G401 (cell line): ENCODE measurements around the gene SNX4. TPM values are rescaled to one million over a fixed set of nuclear protein-coding genes. Genes with fewer than 3 reads are reported as not detected.
"Not testable (repeated sequence)": the region's sequence is repeated elsewhere in the genome, so short reads cannot be mapped to it uniquely, and the experiment has no call there.

Experiments
- DNase-seq: peaks from one replicate; pipeline ENCODE4 v3.0.0-alpha.2; 2015; ENCODE audit warnings: low spot score
- in situ Hi-C: cut with HindIII; loops from 2 replicates; pipeline ENCODE4 v1.10.0; 2016; ENCODE audit warnings: low sequenced_read_pairs, mixed read lengths
- total RNA-seq: library from RNA; depleted of rRNA; stranded (reverse); fragments of >200 nt; shearing (Covaris generic); gene quantifications from 2 replicates; pipeline ENCODE4 v1.2.3, GENCODE V29; 2014; rRNA removed

The SNX4 gene
- total RNA-seq = 29.7 and 39.5 TPM in 2 replicates

DNA sequence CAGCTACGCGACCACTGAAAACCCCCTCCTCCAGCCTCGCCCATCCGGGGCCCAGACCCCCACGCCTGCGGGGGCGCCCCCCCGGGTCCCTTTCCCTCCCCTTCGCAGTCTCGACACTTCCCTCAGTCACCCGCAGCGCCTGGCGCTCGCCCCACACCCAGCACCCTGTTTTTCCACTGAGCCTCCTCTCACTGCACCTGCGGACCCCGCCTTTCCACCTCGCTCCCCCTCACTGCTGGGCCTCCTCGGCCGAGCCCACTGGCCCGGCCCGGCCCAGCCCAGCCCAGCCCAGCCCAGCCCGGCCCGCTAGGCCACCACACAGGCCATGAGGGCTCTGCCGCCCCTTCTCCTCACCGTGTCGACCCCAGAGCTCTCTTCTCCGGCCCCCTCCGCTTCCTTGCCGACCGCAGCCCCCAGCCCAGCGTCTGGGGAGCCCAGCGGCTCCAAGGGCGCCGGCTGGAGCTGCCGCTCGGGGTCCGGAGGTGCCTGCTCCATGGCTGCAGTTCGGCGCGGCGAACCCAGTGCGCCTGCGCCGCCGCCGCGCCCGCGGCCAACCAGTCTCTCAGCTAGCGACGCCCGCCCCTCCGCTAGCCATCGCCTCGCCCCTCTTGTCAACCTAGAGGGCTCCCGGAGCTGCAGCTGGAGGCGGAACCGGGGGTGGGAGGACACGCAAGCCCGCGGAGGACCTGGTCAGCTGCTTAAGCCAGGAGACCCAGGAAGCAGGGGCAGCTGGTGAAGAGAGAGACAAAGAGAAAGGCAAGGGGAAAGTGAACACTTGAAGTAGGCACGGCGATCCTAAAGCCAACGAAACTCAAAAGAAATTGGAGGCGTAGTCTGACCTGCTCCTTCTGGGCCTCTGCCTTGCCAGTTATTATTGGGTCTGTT is at the start of gene SNX4:
TSS of gene SNX4 (minus strand) at position 525 of the 885 bp plus-strand sequence. CDS start at position 495, 30 bp downstream.
- peak; percentile 90 for DNase-seq

DNA sequence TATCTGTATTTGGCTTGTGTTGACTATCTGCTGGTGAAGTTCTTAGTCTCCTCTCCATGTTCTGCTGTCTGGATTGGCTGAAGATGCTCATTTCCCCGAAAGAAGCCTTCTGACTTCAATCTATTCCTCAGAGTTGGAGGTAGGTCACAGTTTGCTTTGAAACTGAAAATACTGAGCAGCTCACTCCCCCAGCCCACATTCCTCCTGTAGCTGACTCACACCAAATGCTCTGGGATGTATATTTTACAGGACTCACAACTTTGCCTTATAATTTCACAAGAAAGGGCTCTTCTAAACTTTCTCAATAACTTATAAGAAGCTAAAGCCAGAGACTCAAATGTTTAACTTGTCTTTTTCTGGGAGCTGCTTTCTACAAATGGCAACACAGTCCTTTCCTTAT is 36.3 kb upstream of the SNX4 start:
- in situ Hi-C loops = no loop called here

More for the DNA sequence above, at the start of gene SNX4:
- in situ Hi-C loops = no loop called here

DNA sequence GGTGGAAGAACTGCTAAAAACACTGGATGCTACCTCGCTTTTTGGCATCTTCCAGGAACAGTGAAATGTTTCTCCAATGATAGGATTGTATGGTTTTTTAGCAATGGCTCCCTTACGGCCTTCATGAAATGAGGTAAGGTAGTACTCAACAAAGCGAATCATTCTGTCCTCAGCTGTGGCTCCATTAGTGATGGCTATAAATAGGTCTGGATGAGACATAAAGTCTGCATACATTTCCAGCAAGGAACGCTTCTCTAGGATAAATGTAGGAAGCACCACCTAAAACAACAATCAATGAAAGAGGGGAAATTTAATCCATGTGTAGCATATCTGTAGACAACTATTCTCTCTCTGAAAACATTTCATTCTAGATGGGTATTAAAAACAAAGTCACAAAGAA is 32.4 kb upstream of the SNX4 start:
- in situ Hi-C loops = no loop called here
- DNase-seq = no peak

More for the DNA sequence above, 36.3 kb upstream of the SNX4 start:
- DNase-seq = no peak

DNA sequence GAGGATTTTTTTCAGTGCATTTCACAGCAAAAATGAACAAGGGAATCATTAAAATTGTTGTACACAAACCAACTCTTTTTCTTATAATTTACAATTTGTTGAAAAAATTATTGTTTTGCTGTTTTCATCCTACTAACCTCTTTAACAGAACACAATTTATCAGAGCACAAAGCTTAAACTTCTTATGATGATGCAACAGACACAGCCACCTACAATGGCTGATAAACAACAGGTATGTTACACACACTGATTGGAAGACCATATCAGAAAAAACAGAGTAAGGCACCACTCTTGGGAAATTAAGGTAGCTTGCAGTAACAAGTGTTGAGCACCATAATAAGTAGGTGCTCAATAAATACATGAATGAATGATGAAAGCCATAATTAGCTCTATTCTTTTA is 8.9 kb upstream of the SNX4 start:
- in situ Hi-C loops = no loop called here

DNA sequence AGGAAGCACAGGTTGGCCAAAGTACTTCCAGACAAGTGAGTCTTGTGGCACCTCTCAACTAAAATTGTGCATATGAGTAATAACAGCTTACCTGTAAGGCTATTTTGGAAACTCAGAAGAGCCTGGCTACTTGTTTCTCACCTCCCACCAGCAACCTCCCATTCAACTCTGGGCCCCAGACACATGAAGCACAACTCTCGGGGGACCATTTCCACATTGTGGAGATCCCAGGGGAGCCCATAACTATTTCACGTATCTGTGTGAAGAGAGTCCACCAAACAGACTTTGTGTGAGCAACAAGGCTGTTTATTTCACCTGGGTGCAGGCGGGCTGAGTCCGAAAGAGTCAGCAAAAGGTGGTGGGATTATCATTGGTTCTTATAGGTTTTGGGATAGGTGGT is 5.2 kb upstream of the SNX4 start:
- in situ Hi-C loops = no loop called here
- no peak for DNase-seq

More for the DNA sequence above, 8.9 kb upstream of the SNX4 start:
- DNase-seq = no peak

DNA sequence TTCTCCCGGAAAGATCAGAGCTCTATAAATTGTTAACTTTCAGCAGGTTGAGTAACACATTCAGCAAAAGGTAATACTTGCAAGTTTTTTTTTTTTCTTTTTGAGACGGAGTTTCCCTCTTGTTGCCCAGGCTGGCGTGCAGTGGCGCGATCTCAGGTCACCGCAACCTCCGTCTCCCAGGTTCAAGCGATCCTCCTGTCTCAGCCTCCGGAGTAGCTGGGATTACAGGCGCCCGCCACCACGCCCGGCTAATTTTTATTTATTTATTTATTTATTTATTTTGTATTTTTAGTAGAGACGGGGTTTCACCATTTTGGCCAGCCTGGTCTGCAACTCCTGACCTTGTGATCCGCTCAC is 539 bp upstream of the SNX4 start:
- DNase-seq, in situ Hi-C loops: not testable (repeated sequence)

DNA sequence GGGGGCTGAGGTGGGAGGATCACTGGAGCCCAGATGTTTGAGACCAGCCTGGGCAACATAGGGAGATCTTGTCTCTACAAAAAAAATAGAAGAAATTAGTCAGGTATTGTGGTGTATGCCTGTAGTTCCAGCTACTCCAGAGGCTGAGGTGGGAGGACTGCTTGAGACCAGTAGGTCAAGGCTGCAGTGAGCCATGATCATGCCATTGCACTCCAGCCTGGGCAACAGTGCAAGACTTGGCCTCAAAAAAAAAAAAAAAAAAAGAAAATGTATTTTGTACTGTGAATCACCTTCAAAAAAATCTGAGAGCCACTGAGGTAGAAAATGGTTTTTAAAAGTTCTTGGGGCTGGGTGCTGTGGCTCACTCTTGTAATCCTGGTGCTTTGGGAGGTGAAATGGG is 4.6 kb downstream of the SNX4 start:
- DNase-seq = no peak
- in situ Hi-C loops = no loop called here

DNA sequence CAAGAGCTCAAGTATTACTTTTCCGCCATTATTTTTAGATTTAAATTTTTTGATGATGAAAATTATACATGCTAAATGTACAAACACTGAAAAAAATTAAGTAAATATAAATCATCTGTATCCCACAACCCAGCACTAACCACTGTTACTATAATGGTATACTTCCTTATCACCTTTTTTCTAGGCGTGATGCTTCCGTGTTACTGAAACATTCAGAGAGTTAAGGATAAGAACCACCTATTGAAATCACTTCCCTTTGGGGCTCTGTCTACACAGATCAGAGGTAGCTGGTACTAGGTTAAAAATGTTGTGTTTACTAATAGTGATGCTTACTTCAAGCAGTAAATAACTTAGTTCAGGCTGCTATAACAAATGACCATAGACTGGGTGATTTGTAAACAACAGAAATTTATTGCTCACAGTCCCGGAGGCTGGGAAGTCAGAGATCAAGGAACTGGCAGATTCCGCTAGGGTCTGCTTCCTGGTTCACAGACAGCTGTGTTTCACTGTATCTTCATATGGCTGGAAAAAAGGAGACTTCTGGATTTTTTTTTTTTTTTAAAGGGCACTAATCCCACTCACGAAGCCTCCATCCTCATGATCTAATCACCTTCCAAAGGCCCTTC is 6.4 kb downstream of the SNX4 start:
- DNase-seq = no peak
- in situ Hi-C loops = no loop called here

DNA sequence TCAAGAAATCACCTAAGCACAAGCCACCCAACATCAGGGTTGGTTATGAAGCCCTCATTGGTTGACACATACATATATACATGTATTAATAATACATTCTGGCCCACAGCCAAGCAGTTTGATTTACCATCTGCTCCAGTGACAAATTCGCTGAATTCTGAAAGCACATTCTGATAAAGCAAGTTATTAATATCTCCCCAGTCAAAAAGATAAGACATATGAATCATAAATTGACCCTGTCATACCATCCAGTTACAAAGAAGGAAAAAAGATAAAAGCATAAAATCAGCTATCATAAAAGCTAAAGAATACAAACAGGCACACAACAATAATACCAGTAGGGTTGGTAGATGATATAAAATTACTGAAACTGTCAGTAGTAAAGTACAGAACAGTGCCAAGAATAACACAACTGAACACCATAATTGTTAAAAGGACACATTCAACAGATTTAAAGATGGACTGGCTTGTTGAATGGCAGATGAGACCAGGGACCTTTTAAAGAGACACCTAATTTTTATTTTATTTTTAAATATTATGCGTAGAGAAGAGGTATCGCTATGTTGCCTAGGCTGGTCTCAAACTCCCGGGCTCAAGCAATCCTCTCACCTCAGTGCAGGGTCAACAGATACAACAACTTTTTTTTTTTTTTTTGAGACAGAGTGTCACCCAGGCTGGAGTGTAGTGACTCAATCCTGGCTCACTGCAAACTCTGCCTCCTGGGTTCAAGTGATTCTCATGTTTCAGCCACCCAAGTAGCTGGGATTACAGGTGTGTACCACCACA is 7.7 kb downstream of the SNX4 start:
- in situ Hi-C loops = no loop called here
- DNase-seq = peak; percentile 28

DNA sequence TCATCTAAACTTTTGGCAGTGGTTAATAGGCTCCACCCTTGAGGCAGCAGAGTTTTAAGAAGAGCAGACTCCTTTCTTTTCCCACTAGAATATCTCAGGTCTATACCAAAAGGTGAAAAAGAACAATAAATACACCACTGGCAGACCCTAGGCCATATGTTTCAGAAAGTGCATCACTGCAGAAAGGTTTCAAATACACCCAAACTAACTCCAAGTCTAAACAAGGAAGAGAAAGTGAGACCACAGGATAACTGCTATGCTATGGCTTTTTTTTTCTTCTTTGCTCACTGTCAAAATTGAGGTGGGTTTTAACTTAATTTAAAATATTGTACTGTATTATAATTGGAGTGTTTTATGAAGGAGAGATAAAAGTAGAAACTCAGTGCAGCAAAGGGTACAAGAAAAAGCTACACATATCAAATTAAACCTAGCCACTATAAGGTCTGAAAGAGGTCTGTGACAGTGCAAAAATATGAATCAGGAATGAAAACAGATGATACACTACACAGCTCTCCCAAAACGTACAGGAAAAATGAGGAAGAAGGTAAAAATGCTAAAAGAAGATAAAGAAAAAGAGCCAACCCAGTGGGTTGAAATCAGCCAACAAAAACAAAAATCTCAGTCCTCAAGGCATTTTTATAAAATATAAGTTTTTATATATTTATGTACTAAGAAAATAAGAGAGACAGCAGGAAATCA is 8.4 kb downstream of the SNX4 start:
- no peak for DNase-seq
- in situ Hi-C loops = no loop called here

DNA sequence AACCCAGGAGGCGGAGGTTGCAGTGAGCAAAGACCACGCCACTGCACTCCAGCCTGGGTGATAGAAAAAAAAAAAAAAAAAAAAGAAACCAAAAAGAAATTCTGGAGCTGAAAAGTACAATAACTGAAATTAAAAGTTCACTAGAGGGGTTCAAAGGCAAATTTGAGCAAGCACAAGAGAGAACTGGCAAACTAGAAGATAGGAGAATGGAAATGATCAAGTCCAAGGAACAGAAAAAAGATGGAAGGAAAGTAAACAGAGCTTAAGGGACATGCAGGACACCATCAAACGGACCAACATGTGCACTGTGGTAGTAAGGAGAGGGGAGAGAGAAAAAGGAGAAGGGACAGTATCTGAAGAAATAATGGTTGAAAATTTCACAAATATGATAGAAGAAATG is 12.9 kb downstream of the SNX4 start:
- DNase-seq = no peak
- in situ Hi-C loops = no loop called here

DNA sequence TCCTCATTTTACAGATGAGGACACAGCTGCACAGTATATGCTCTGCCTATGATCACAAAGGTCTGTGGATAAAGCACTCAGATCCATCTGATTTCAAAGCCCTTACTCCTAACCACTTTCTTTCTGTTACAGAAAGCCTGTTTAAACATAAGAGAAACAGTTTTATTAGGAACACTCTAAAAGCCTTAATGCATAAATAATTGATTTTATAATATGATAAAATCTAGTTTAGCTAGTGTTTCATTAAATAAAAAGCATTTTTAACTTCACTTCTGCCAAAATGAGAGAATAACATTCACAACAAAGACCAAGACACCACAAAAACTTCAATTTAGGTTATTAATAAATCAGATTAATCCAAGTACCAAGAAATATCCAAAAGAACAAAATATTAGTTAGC is 21.4 kb downstream of the SNX4 start:
- in situ Hi-C loops = no loop called here
- no peak for DNase-seq

DNA sequence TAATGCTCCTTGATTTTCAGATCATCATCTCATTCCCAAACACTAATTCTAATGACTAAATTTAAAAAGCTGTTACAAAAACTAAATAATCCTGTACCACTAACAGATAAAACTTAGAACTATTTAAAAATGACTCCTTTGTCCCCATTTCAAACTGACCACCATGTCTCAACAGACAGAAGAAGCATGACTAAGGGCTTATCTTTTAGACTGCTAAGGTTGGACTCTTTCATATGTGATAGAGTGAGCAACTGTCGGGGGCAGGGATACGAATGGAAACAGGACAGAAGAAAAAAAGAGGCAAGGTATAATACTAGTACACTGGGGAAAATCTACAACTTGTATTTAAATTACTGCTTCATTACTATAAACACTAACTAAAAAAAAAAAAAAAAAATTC is 23.3 kb downstream of the SNX4 start:
- in situ Hi-C loops = no loop called here
- no peak for DNase-seq

DNA sequence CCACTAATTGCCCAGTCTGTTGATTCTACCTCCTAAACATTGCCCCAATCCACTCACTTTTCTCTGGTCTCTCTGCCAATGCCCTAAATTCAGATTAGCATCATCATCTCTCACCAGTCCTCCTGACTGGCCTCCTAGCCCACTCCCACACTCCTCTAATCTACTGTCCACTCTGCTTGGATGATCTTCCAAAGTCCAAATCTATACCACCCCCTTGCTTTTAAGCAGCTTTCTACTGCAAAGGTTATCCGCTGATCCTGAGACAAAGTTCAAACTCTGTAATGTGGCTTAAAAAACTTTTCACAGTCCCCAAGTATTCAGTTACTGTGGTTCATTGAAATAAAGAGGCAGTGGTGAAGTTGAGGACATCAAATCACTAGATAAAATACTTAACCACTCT is 37.6 kb downstream of the SNX4 start:
- in situ Hi-C loops = no loop called here

DNA sequence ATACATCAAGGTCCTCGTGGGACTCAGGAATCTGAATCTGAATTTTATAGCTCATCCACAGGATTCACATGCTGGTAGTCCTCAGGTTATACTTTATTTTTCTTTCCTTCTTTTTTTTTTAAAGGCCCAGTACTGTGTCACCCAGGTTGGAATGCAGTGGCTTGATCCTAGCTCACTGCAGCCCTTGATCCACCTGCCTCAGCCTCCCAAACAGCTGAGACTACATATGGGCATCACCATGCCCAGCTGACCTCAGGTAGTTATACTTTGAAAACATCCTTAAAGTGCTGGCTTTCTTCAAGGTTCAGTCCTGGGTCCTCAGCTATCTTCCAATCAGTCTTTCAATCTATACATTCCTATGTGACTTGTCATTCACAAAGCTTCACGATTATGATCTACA is 38.2 kb downstream of the SNX4 start:
- in situ Hi-C loops = no loop called here
- no peak for DNase-seq

More for the DNA sequence above, 37.6 kb downstream of the SNX4 start:
- no peak for DNase-seq

DNA sequence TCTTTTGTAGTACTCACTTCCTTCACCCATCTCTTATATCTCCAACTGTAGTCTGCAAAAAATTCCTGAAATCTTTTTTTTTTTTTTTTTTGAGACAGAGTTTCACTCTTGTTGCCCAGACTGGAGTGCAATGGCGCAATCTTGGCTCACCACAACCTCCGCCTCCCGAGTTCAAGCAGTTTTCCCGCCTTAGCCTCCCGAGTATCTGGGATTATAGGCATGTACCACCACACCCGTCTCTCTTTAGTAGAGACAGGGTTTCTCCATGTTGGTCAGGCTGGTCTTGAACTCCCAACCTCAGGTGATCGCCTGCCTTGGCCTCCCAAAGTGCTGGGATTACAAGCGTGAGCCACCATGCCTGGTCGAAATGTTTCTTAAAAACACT is 38.6 kb downstream of the SNX4 start:
- in situ Hi-C loops, DNase-seq: not testable (repeated sequence)

DNA sequence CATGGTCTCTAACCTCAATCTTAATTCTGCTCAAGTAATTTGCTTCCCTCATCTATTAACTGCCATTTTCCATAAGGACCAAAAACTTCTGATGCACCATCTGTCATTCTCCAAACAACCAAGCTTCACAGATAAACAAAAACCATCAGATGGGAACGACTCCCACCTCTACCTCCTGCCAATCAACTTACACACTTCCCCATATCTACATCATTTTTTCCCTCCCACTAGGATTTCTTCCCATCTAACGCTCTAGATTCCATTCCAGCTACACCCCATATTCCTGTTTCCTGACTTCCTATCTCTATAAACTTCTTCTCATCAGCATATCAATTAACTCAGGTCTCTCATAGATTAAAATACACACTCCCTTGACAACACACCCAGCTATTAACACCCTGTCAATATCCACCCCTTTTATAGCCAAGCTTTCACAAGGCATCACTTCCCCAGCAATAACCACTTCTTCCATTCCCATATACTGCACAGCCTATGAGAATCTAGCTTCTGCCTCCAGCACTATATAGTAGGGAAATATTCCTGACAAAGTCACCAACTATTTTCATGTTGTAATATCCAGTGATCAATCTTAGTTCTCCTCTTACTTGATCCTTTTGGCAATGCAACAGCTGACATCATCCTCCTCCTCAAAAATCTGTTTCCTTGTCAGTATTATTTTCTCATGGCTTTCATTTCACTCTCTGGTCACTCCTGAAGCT is 39.2 kb downstream of the SNX4 start:
- in situ Hi-C loops = no loop called here
- no peak for DNase-seq

DNA sequence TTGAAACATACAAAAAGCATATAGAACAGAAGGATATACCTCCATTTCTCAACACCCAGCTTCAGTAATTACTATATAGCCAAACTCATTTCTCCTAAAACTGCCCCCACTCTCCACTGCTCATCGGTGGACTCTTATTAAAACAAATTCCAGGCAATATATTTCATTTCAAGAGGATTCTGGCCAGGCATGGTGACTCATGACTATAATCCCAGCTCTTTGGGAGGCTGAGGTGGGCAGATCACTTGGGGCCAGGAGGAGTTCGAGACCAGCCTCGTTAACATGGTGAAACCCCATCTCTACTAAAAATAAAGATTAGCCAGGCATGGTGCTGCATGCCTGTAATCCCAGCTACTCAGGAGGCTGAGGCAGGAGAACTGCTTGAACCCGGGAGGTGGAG is 40.9 kb downstream of the SNX4 start:
- in situ Hi-C loops = no loop called here
- no peak for DNase-seq

DNA sequence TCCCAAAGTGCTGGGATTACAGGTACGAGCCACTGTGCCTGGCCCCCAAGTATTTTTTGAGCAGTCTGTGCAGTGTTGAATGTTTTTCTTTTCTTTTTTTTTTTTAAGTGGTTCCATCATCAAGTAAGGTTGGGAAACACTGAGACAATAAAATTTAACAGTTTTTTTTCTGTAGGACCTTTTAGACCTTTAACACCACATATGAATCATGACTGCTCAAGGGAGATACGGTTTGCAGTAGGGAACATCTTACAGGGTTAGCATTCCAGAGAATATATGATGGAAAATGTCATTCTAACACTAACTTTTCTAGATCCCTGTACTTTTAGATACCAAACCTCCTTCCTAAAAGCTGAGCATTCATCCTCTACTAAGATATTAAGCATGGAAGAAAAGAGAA is 41.7 kb downstream of the SNX4 start:
- in situ Hi-C loops = no loop called here
- DNase-seq = no peak
